ENCODE data around the gene TCAP.

The TCAP gene

DNA sequence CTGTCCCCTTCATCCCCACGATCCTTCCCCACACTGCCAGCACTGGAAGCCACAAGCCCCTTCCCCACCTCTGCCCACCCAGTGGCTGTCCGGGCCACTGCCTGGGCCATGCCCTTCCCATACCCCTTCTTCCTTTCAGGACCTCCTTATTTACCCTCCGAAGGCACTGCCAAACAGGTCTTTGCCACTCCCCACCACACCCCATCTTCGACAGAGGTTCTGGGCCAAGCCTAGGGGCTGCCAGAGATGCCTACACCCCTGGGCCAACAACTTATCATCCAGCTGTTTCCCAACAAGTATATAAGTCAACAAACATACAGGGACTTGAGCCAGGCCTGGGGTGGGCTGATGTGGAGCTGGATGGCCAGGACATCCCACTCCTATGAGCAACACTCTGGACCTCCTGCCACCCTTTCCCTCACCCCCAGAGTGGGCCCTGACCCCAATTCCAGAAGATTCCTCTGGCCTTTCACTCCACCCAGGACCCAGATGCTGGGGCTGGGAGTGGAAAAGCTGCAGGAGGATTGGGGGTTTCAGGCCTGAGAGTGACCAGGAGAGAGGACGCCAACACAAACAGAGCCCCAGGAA, 39.9 kb upstream of the TCAP start:
- no peak for TF ChIP-seq GATA2 (IDR thresholded peaks at IDR 0.05; ENCODE audit: low read depth, low read length)
- no peak for TF ChIP-seq GATA3 (IDR thresholded peaks at IDR 0.05; ENCODE audit: low read depth, low read length)

GRCh38 chr17:39626171-39627046, 38.7 kb upstream of the TCAP start, which contains the start of gene PPP1R1B:
TSS of gene PPP1R1B (plus strand) at chr17:39626952. CDS start at chr17:39627393, 441 bp downstream.
- TF ChIP-seq GATA2 (IDR thresholded peaks at IDR 0.05; ENCODE audit: low read depth, low read length), result no peak
- TF ChIP-seq GATA3 (IDR thresholded peaks at IDR 0.05; ENCODE audit: low read depth, low read length), result no peak

- TF ChIP-seq GATA3 (IDR thresholded peaks at IDR 0.05; ENCODE audit: low read depth, low read length), result no peak
- no peak for TF ChIP-seq GATA2 (IDR thresholded peaks at IDR 0.05; ENCODE audit: low read depth, low read length)
Observed at GRCh38 chr17:39627047-39627711, 38.0 kb upstream of the TCAP start.

GRCh38 chr17:39627712-39628516, 37.2 kb upstream of the TCAP start:
- no peak for TF ChIP-seq GATA3 (IDR thresholded peaks at IDR 0.05; ENCODE audit: low read depth, low read length)
- no peak for TF ChIP-seq GATA2 (IDR thresholded peaks at IDR 0.05; ENCODE audit: low read depth, low read length)

- no peak for TF ChIP-seq GATA3 (IDR thresholded peaks at IDR 0.05; ENCODE audit: low read depth, low read length)
- TF ChIP-seq GATA2 (IDR thresholded peaks at IDR 0.05; ENCODE audit: low read depth, low read length), result no peak
Observed at GRCh38 chr17:39628655-39629493, 36.3 kb upstream of the TCAP start.

DNA sequence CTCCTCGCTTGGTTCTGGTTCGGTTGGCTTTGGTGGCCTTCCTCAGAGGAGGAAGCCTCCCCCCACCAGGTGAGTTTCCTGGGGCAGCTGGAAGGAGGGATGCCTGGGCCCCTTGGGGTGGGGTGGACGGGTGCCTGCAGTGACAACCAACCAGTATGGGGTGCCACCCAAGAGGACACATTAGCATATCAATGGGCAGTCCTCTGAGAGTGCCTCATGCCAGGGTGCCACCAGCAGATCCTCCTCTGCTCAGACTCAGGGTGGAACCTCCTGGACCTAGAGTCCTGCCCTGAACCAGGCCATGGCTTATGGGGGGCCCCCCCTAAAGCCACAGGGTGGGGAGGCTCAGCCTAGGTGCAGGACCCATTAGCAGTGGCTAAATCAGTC, 35.7 kb upstream of the TCAP start:
- TF ChIP-seq GATA2 (IDR thresholded peaks at IDR 0.05; ENCODE audit: low read depth, low read length), result no peak
- TF ChIP-seq GATA3 (IDR thresholded peaks at IDR 0.05; ENCODE audit: low read depth, low read length), result no peak

- TF ChIP-seq GATA2 (IDR thresholded peaks at IDR 0.05; ENCODE audit: low read depth, low read length) (no peak), GATA3 (IDR thresholded peaks at IDR 0.05; ENCODE audit: low read depth, low read length) (no peak)
Observed at GRCh38 chr17:39629898-39630297, 35.3 kb upstream of the TCAP start.

GRCh38 chr17:39631403-39631802, 33.7 kb upstream of the TCAP start:
- TF ChIP-seq GATA3 (IDR thresholded peaks at IDR 0.05; ENCODE audit: low read depth, low read length), result no peak

DNA sequence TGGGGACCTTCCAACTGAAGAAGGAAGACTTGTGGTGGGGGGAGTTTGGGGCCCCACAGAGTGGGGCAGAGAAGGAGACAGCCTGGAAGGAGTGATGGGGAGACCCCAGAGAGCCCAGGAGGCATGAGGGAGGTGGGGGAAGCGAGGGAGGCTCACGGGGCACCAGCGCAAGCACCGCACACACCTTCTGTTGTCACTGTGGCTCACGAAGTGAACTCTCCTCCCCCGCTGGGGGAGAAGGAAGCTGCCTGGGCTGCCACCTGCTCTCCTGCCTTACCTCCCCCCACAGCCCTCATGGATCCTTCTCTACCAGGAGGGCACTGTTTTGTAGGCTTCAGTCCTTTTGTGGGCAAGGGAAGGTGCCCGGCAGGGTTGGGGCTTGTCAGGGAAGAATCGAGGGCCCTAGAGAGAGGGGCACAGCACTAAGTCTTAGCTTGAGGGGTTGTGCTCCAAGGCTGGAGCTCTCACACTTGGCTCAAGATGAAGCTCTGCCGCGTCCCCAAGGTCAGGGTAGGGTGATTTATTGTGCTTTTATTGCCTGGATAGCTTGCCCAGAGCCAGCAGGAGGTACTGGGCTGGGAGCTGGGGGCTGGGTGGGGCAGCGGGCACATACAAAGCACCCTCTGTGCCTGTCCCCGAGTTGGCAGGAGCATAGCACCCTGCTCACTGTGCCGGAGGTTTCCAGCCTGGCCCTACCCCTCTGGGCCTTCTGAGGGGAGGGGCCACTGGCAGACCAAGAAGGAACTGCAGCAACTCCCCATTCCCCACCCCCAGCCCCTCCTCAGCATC, 32.8 kb upstream of the TCAP start:
- no peak for TF ChIP-seq GATA3 (IDR thresholded peaks at IDR 0.05; ENCODE audit: low read depth, low read length)
- no peak for TF ChIP-seq GATA2 (IDR thresholded peaks at IDR 0.05; ENCODE audit: low read depth, low read length)

DNA sequence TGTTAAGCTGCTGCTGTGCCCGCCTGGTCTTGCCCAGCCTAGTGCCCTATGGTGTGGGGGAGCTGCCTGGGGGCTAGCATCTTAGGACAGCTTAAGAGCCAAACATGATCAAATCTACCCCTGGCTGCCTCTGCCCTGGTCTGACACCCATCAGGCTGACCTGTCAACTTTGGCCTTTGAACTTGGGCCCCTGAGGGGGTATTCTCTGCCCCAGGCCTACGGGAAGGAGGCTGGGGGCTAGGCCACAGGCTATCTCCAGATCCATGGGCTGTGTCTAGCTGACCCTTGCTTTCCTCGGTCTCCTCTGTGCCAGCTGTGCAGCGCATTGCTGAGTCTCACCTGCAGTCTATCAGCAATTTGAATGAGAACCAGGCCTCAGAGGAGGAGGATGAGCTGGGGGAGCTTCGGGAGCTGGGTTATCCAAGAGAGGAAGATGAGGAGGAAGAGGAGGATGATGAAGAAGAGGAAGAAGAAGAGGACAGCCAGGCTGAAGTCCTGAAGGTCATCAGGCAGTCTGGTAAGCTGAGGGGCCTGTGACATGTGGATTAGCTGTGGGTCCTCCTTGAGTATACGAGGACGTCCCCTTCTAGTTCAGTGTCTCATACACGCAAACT, 31.5 kb upstream of the TCAP start:
- TF ChIP-seq GATA2 (IDR thresholded peaks at IDR 0.05; ENCODE audit: low read depth, low read length) (no peak), GATA3 (IDR thresholded peaks at IDR 0.05; ENCODE audit: low read depth, low read length) (no peak)

GRCh38 chr17:39634384-39634871, 30.7 kb upstream of the TCAP start:
- TF ChIP-seq GATA2 (IDR thresholded peaks at IDR 0.05; ENCODE audit: low read depth, low read length) (no peak), GATA3 (IDR thresholded peaks at IDR 0.05; ENCODE audit: low read depth, low read length) (no peak)
